ENCODE measurements around the gene WDR20.

DNA sequence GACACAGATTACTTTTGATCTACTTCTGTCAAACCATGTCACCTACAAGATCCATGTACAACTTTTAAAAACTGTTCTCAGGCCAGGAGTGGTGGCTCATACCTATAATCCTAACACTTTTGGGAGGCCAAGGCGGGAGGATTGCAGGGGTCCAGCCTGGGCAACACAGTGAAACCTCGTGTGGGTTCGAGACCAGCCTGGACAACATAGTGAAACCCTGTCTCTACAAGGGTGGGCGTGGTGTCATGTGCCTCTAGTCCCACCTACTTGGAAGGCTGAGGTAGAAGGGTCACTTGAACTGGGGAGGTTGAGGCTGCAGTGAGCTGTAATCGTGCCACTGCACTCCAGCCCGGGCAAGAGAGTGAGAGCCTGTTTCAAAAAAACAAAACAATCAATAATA, 5.7 kb downstream of the WDR20 start:
- TF ChIP-seq CTCF (IDR thresholded peaks at IDR 0.05) = no peak
- TF ChIP-seq POLR2A (IDR thresholded peaks at IDR 0.05) = no peak
